Ishikawa (cell line): ENCODE data around the gene DAG1.

Experiments
- CEBPB ChIP-seq: IDR thresholded peaks from 2 replicates; pipeline ENCODE4 v1.6.1; 2012
- CREB1 ChIP-seq: IDR thresholded peaks from 2 replicates; pipeline ENCODE4 v1.6.1; 2012; ENCODE audit warnings: low read depth
- EGR1 ChIP-seq: IDR thresholded peaks from 2 replicates; pipeline ENCODE4 v1.6.1; 2012
- EP300 ChIP-seq: IDR thresholded peaks from 2 replicates; pipeline ENCODE4 v1.6.1; 2012; ENCODE audit warnings: borderline replicate concordance
- FOXM1 ChIP-seq: IDR thresholded peaks from 2 replicates; pipeline ENCODE4 v1.6.1; 2012; ENCODE audit warnings: low read depth, borderline replicate concordance
- MAX ChIP-seq: IDR thresholded peaks from 2 replicates; pipeline ENCODE4 v1.6.1; 2012
- NFIC ChIP-seq: IDR thresholded peaks from 2 replicates; pipeline ENCODE4 v1.6.1; 2012
- RAD21 ChIP-seq: IDR thresholded peaks from 2 replicates; pipeline ENCODE4 v1.6.1; 2012; ENCODE audit warnings: low read depth
- REST ChIP-seq: IDR thresholded peaks from 2 replicates; pipeline ENCODE4 v1.6.1; 2012; ENCODE audit warnings: low read depth, mild to moderate bottlenecking
- TAF1 ChIP-seq: IDR thresholded peaks from 2 replicates; pipeline ENCODE4 v1.6.1; 2012; ENCODE audit warnings: low read depth, mild to moderate bottlenecking
- TCF12 ChIP-seq: IDR thresholded peaks from 2 replicates; pipeline ENCODE4 v1.6.1; 2012; ENCODE audit warnings: low read depth
- TEAD4 ChIP-seq: IDR thresholded peaks from 2 replicates; pipeline ENCODE4 v1.6.1; 2012
- USF1 ChIP-seq: IDR thresholded peaks from 2 replicates; pipeline ENCODE4 v1.6.1; 2012
- YY1 ChIP-seq: IDR thresholded peaks from 2 replicates; pipeline ENCODE4 v1.6.1; 2012; ENCODE audit warnings: low read depth
- ZBTB7A ChIP-seq: IDR thresholded peaks from 2 replicates; pipeline ENCODE4 v1.6.1; 2012; ENCODE audit warnings: low read depth

Gene DAG1

GRCh38 chr3:49476563-49476962 lies 6.5 kb downstream of the DAG1 start:
- TF ChIP-seq TAF1 (no peak), CEBPB (no peak), ZBTB7A (no peak), TEAD4 (no peak), RAD21 (no peak), USF1 (no peak), EGR1 (no peak), TCF12 (no peak), FOXM1 (no peak), NFIC (no peak), MAX (no peak), EP300 (no peak), REST (no peak), YY1 (no peak), CREB1 (no peak)

- TF ChIP-seq NFIC = no peak
These were observed 12.7 kb downstream of the DAG1 start for GRCh38 chr3:49482766-49483165.

GRCh38 chr3:49484471-49484870 lies 14.4 kb downstream of the DAG1 start:
- TF ChIP-seq FOXM1 (no peak), CREB1 (no peak), TCF12 (no peak), RAD21 (no peak), USF1 (no peak), YY1 (no peak), CEBPB (no peak), MAX (no peak), TAF1 (no peak), TEAD4 (no peak)

GRCh38 chr3:49489247-49489646 lies 19.2 kb downstream of the DAG1 start:
- no peak for TF ChIP-seq YY1
- no peak for TF ChIP-seq TEAD4
- TF ChIP-seq TCF12 = no peak
- no peak for TF ChIP-seq USF1
- no peak for TF ChIP-seq FOXM1
- no peak for TF ChIP-seq REST
- no peak for TF ChIP-seq EGR1
- no peak for TF ChIP-seq CEBPB
- no peak for TF ChIP-seq CREB1
- no peak for TF ChIP-seq ZBTB7A
- TF ChIP-seq MAX = no peak
- no peak for TF ChIP-seq TAF1
- TF ChIP-seq EP300 = no peak
- no peak for TF ChIP-seq NFIC
- TF ChIP-seq RAD21 = no peak

- TF ChIP-seq EP300 = no peak
- no peak for TF ChIP-seq USF1
- no peak for TF ChIP-seq NFIC
- TF ChIP-seq YY1 = no peak
- TF ChIP-seq TAF1 = no peak
- no peak for TF ChIP-seq REST
- TF ChIP-seq ZBTB7A = no peak
- TF ChIP-seq EGR1 = no peak
- TF ChIP-seq TCF12 = no peak
- TF ChIP-seq RAD21 = no peak
- TF ChIP-seq FOXM1 = no peak
- TF ChIP-seq CEBPB = no peak
These were observed 22.9 kb downstream of the DAG1 start for GRCh38 chr3:49492969-49493368.
